GM21529 (cell line): Measurements from ENCODE around the gene ACY1.

ENCODE experiments used
- ATAC-seq: cut with Tn5 transposase; IDR thresholded peaks from one replicate; pipeline ENCODE4 v1.9.1; 2021; ENCODE audit not compliant: unreplicated experiment

The ACY1 gene

DNA sequence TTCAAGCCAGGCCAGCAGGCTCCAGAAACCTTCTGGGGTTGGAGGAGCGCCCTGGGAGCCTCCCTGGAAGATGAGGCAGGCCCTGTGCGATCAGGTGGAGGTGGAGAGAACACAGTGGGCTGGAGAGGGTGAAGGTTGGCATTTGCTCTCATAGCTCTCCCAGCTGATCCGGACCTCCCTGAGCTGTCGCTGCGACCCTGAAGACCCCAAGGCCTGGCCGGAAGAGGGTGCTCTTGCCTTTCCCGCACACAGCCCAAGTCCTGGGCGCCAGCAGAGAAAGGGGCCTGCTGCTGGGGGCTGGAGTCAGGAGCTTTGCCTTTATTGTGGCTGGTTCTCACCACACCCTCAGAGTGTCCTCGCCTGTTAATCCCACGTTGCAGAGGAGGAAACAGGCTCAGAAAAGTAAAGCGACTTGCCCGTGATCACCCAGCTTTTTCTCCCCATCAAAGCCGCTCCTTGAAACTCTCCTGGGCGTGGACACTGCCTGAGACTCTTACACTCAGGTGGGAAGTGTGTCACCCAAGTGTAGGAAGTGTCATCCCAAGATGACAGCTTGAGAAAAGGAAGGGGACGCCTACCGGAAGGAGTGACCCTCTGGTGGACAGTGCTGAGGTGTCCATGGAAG is 20.9 kb downstream of the ACY1 start:
- ATAC-seq = no peak

- ATAC-seq = no peak
These were observed 21.6 kb downstream of the ACY1 start for GRCh38 chr3:52004906-52005395.

DNA sequence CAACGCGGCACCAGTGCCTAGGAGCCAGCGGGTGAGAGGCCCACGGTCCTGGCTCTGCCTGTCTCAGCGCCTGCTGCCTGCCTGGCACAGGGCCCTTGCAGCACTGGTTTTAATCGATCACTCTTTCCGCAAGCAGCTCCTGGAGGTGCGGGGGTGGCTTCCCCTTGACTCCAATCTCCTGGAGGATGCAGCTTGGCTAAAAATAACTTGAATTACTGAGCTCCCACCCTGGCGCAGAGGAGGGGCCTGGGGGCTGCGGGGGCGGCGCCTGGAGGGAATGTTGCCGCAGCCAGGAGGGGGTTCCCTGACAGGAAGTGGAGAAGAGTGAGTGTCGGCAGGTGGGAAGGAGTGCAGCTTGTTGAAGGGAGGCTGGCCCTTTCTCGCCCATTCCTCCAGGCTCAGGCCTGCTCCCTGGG is 22.2 kb downstream of the ACY1 start:
- ATAC-seq = no peak

DNA sequence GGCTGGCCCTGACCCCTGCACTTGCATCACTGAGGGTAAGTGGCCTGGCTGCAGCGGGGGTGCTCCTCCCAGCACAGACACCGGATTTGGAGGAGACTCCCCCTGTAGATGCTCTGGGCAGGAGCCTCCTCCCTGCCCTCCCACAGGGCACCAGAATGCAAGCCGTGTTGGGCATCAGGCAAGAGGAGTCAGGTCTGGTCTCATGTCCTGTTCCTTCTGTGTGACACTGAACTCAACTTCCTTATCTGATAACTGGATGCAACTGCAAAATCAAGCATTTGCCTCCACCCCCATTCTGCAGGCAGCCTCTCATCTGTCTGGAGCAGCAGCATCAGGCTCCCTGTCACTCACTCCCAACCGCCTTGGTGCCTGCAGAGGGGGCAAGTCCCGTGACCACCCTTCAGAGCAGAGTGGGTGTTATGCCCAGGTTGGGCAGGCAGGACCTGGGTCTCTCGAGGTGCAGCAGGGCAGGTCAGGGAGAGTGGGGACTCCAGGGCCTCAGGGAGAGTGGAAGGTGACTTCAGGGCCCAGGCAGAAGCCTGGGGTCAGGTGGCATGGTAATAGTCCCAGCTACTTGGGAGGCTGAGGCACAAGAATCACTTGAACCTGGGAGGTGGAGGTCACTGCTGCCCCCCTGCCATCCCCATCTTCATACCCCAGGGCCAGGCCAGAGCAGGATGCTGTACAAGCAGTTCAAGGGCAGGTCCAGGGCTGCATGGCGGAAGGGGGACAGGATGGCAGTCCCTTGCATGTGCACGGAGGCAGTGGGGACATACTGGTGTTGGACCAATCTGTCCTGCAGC is 22.9 kb downstream of the ACY1 start:
- ATAC-seq = no peak

GRCh38 chr3:52006820-52007133 is 23.4 kb downstream of the ACY1 start:
- ATAC-seq = no peak

GRCh38 chr3:52007291-52007690 is 24.0 kb downstream of the ACY1 start:
- ATAC-seq = no peak

- ATAC-seq = no peak
These were observed 27.1 kb downstream of the ACY1 start for GRCh38 chr3:52010431-52010830.

GRCh38 chr3:52012699-52013098 is 29.4 kb downstream of the ACY1 start:
- ATAC-seq = no peak

- ATAC-seq = no peak
These were observed 30.7 kb downstream of the ACY1 start for GRCh38 chr3:52013802-52014598.

DNA sequence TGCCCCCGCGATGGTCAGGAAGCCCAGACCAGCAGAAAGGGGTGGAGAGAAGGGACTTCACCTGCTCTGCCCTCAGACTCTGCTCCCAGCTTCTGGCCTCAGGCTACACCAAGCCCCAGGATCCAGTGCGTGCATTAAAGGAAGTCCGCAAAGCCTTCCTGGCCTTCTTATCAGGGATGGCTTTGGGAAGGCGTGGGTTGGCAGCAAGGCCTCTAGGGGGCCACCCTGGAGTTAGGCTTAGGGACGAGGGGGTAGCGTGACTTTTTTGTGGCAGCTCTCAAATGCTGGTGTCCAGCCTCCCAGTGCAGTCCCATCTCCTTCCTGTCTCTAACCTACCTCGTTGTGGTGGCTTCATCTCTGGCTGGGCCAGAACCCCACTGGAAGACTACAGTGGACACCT is 31.3 kb downstream of the ACY1 start:
- ATAC-seq = no peak

- ATAC-seq = no peak
These were observed 32.3 kb downstream of the ACY1 start for GRCh38 chr3:52015438-52016228.

DNA sequence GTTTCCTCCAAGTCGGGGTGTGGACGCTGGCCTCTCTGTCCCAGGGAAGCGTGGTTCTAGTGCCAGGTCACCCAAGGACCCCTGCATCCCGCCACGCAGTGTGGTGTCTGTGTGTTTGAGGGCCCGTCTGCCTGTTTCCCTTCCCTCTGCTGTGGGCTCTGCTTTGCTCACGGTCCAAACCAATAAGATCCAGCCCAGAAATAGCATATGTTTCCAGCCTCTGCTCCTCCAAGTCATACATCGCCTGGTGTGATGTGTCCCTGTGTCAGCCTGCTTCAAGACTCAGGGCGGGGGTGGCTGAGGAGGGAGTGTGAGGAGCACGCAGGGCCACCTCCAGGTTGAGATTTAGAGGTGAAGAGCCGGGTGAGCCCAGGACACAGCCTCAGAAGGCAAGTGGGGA is 34.3 kb downstream of the ACY1 start:
- no peak for ATAC-seq

DNA sequence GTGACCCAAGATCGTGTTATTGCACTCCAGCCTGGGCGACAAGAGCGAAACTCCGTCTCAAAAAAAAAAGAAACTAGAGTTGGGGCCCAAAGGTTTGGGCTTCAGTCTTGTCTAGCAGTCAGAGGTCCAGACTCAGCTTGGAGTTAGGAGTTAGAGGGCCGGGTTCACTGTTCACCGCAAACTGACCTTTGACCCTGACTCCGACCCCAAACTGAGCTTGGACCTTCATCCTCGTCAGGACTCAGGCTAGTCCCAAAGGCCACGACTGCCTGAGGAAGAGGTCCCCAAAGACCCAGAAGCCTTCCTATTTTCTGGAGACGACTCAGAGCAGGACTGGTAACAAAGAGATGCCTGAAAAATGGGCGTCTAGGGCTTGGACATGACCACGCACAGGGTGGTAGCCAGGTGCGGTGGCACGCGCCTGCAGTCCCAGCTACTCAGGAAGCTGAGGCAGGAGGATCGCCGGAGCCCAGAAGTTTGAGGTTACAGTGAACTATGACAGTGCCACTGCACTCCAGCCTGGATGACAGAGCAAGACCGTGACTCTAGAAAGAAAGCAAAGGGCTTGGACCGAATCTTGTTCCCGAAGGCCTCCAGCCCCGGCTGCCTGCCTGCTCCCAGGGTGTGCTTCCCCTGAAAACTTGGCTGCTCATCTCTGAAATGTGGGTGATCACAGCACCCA is 35.1 kb downstream of the ACY1 start:
- no peak for ATAC-seq

GRCh38 chr3:52019352-52020080 is 36.2 kb downstream of the ACY1 start:
- no peak for ATAC-seq

- ATAC-seq = no peak
These were observed 37.5 kb downstream of the ACY1 start for GRCh38 chr3:52020796-52021195.

DNA sequence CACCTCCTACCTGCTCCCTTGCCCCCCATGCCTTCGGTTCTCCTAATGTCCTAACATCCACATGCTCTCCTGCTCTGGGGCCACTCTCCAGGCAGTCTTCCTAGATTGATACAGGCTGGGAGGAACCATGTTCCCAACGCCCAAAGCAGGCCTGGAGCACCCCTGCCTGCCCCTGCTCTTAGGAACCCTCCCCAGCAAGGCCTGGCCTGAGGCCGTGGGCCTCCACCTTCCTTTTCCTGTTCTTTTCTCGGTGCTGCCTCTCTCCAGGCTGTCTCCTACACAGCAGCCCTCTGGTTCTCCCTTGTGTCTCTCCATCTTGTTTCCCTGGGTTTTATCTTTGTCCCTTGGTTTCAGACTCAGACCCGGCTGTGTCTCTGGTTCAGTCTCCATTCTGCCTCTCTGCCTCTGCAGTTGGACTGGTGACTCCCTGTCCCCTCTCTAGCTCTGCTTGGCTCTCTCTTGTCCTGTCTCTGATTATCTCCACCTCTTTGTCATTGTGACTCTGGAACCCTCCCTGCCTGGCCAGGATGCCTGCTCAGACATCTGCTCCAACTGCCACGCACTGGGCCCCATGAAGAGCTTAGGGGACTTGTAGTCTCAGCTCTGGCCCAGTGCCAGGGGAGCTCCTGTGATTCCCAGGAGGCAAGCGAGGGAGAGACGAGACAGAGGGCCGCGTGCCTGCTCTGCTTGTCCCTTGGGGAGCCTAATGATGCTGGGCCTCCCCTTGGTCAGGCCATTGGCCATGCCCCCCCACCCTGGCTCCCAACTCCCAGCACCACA is 38.3 kb downstream of the ACY1 start:
- no peak for ATAC-seq

GRCh38 chr3:52022323-52023100 is 39.2 kb downstream of the ACY1 start:
- ATAC-seq = no peak

GRCh38 chr3:52023101-52023770 is 39.9 kb downstream of the ACY1 start:
- no peak for ATAC-seq
